ENCODE measurements around the gene TNFRSF8. TPM values are rescaled to one million over a fixed set of nuclear protein-coding genes. Genes with fewer than 3 reads are reported as not detected.

The TNFRSF8 gene
- total RNA-seq, 1 experiment from 2014 or later, result not detected

GRCh38 chr1:12035312-12035711, 27.8 kb upstream of the TNFRSF8 start:
- intact Hi-C loops (cut with micrococcal nuclease), result no loop called here
- Histone ChIP-seq H2AFZ (ENCODE audit: low read length) (no peak overlapping the region), H3K4me3 (ENCODE audit: low read length) (no peak overlapping the region), H3K9ac (ENCODE audit: low read length) (no peak overlapping the region), H3K9me3 (ENCODE audit: low read length) (no peaks in the 10 kb centered on the region), H3K9me2 (replicated peaks; ENCODE audit: low read length) (no peaks in the 10 kb centered on the region), H3K4me1 (ENCODE audit: insufficient read depth, low read length) (peaks cover 5% of the 10 kb centered on the region), H4K20me1 (ENCODE audit: low read length) (no peaks in the 10 kb centered on the region; the same call in 1 of the 2 replicates), H3K79me2 (ENCODE audit: low read length) (no peaks in the 10 kb centered on the region), H3K27ac (ENCODE audit: low read length) (no peak overlapping the region), H3K4me2 (ENCODE audit: low read length) (no peak overlapping the region), H3F3A (ENCODE audit: low read length, unreplicated experiment) (peaks cover 2% of the 10 kb centered on the region), H3K36me3 (ENCODE audit: low read depth, low read length) (0 out of 2 replicates have a peak, but pooled peaks cover 4% of the 10 kb centered on the region), H3K27me3 (ENCODE audit: low read length) (no peaks in the 10 kb centered on the region)
- ChIA-PET POLR2A (ENCODE audit: unreplicated experiment) (no interaction called here), CTCF (no interaction called here)
- TF ChIP-seq CTCF (conservative IDR thresholded peaks at IDR 0.05; ENCODE audit: low read depth, low read length) (no peak), EZH2 (IDR thresholded peaks at IDR 0.05; ENCODE audit: low read length, unreplicated experiment) (no peak), EZH2phosphoT487 (IDR thresholded peaks at IDR 0.05; ENCODE audit: borderline replicate concordance, low read length) (no peak)
- no TSS peak for BruUV-seq (replicated peaks)
- DNase-seq (no peak), ATAC-seq (no peak)

- ChIA-PET CTCF (no interaction called here), POLR2A (ENCODE audit: unreplicated experiment) (no interaction called here)
- Histone ChIP-seq H4K20me1 (ENCODE audit: low read length) (no peaks in the 10 kb centered on the region; the same call in 1 of the 2 replicates), H2AFZ (ENCODE audit: low read length) (no peak overlapping the region), H3K4me3 (ENCODE audit: low read length) (no peak overlapping the region), H3F3A (ENCODE audit: low read length, unreplicated experiment) (peaks cover 3% of the 10 kb centered on the region), H3K4me2 (ENCODE audit: low read length) (no peak overlapping the region), H3K9me3 (ENCODE audit: low read length) (no peaks in the 10 kb centered on the region), H3K9me2 (replicated peaks; ENCODE audit: low read length) (no peaks in the 10 kb centered on the region), H3K27ac (ENCODE audit: low read length) (no peak overlapping the region), H3K36me3 (ENCODE audit: low read depth, low read length) (no peaks in the 10 kb centered on the region), H3K9ac (ENCODE audit: low read length) (no peak overlapping the region), H3K4me1 (ENCODE audit: insufficient read depth, low read length) (peaks cover 13% of the 10 kb centered on the region), H3K27me3 (ENCODE audit: low read length) (no peaks in the 10 kb centered on the region), H3K79me2 (ENCODE audit: low read length) (no peaks in the 10 kb centered on the region)
- intact Hi-C loops (cut with micrococcal nuclease), result no loop called here
- TF ChIP-seq EZH2phosphoT487 (IDR thresholded peaks at IDR 0.05; ENCODE audit: borderline replicate concordance, low read length) (no peak), CTCF (conservative IDR thresholded peaks at IDR 0.05; ENCODE audit: low read depth, low read length) (no peak), EZH2 (IDR thresholded peaks at IDR 0.05; ENCODE audit: low read length, unreplicated experiment) (no peak)
- no TSS peak for BruUV-seq (replicated peaks)
- DNase-seq, result no peak
- ATAC-seq, result no peak
These were observed 25.4 kb upstream of the TNFRSF8 start for GRCh38 chr1:12037486-12038355.
